ENCODE data around the gene ARMC7.
"Not testable (repeated sequence)": the region's sequence is repeated elsewhere in the genome, so short reads cannot be mapped to it uniquely, and the experiment has no call there.

ARMC7 gene

DNA sequence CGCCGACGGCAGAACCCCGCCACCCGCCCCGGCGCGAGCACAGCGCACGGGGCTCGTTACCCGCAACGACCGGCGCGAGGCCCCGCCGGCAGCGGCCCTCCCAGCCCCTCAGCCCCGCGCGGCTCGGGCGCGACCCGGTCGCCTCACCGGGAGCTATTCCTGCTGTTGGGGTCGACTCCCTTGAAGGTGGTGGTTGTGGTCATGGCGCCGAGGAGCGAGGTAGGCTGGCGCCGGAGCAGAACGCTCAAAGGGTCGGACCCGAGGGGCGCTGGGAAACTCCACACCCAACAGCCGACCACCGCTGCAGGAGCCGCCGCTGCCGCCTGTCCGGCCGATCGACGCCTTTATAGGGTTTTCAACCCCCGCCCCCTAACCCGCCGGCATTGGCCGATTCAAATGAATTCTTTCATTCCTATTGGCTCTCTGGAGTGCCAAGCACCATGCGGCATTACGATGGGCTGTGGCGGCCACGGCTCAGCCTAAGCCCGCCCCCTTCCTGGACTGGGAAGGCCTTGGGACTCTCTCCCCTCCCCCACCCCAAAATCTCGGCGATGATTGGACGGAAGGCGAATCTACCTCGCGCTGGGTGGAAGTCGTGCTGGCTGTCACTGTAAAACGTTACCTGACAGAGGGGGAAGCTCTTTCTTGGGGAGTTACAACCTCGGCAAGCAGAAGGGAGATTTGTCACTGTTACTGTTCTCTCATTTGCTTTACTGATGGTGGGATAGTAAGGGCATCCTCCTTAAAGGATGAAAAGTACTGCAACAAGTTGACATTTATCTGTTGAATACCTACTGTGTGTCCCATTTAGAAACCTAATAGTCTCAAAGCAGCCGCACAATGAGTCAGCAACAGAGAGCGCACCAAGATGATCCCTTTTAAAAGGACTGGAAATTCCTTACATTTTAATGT, 44.7 kb downstream of the ARMC7 start, which contains the start of gene JPT1:
TSS of gene JPT1 (minus strand) at position 318 of the 912 bp plus-strand sequence. CDS start at position 203, 115 bp downstream.
- peak; percentile 97 for DNase-seq

DNA sequence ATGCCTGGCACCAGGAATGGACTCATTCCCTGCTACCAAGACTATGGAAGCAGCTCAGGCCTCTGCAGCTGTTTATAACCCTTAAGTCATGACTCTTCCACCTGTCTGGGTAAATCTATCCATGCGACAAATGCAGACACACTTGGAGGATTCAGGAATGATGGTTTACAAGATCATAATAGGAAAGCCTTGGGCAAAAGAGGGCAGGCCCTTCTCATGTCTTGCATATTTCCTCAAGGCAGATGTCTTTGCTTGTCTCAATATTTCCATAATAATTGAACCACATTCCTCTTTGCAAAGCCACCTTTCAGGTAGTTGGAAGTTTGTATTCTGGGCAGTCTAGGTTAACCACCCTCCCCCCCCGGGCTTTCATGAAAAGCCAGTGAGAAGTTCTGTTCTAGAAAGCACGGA, 45.4 kb downstream of the ARMC7 start:
- no peak for DNase-seq

DNA sequence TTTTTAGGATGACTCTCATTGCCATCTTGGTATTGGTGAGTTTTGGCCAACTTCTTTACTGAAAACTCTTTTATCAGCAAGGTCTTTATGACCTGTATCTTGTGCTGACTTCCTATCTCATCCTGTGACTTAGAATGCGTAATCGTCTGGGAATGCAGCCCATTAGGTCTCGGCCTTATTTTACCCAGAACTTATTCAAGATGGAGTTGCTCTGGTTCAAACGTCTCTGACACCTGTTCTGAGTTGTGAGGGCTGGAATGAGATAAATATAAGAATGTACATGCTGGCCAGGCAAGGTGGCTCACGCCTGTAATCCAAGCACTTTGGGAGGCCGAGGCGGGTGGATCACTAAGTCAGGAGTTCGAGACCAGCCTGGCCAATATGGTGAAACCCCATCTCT, 48.7 kb downstream of the ARMC7 start:
- DNase-seq: not testable (repeated sequence)

GRCh38 chr17:75159196-75160031, 49.6 kb downstream of the ARMC7 start:
- no peak for DNase-seq

DNA sequence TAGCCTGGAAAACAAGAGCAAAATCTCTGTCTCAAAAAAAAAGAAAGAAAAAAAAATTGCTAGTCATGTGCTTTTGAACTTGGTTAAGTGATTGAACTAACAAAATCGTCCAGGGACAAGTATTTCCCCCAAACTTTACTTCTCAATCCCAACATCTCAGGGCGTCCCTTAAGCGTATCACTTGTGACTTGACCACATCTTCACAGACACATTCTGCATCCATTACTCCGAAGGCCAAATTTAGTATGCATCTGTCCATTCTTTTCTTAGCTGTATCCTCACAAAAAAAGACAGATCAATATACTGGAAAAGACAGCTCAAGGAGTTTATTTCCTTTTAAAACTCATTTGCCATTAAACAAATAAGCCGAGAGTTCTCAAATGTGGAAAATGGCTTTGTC, 50.4 kb downstream of the ARMC7 start:
- DNase-seq: no peak

- no peak for DNase-seq
These were observed 53.3 kb downstream of the ARMC7 start for GRCh38 chr17:75163074-75163473.

DNA sequence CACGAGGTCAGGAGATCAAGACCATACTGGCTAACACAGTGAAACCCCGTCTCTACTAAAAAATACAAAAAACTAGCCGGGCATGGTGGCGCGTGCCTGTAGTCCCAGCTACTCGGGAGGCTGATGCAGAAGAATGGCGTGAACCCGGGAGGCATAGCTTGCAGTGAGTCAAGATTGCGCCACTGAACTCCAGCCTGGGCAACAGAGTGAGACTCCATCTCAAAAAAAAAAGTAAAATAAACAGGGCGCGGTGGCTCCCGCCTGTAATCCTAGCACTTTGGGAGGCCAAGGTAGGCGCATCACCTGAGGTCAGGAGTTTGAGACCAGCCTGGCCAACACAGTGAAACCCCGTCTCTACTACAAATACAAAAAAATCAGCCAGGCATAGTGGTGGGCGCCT, 54.8 kb downstream of the ARMC7 start:
- not testable (repeated sequence) for DNase-seq

GRCh38 chr17:75168998-75169397, 59.2 kb downstream of the ARMC7 start:
- no peak for DNase-seq

GRCh38 chr17:75173526-75173925, 63.8 kb downstream of the ARMC7 start:
- no peak for DNase-seq

GRCh38 chr17:75174996-75175395, 65.2 kb downstream of the ARMC7 start:
- no peak for DNase-seq

DNA sequence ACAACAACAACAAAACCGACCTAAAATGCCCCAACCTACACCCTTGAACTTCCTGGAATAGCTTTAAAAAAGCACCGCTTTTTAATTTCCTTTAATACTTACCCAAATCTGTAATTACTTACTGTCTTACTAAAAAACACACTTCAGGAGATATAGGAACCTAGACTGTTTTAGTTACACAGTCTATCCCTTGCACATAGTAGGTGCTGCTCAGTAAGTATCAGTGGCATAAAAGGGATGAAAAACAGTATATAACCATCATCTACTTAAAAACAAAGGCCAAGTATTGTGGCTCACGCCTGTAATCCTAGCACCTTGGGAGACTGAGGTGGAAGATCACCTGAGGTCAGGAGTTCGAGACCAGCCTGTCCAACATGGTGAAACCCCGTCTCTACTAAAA, 66.9 kb downstream of the ARMC7 start:
- DNase-seq: no peak

DNA sequence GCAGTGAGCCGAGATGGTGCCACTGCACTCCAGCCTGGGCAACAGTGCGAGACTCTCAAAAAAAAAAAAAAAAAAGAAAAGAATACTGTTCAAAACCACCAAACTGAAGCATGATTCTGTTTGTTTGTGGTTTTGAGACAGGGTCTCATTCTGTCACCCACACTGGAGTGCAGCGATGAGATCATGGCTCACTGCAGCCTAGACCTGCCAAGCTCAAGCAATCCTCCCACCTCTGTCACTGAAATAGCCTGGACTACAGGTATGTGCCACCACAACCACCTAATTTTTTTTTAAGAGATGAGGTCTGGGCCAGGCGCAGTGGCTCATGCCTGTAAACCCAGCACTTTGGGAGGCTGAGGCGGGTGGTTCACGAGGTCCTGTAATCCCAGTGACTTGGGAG, 68.7 kb downstream of the ARMC7 start:
- no peak for DNase-seq

Measured in activated CD8-positive, alpha-beta memory T cell treated with anti-CD3 and anti-CD28 coated beads for 24 hours (primary cell).